Measurements from ENCODE around the gene DHRS7. TPM values are rescaled to one million over a fixed set of nuclear protein-coding genes. Genes with fewer than 3 reads are reported as not detected.

The DHRS7 gene
- total and polyA plus RNA-seq, 10 of the 15 experiments (the other 5 are each of a cell fraction or from before 2014, with no cell fraction given) = 55.0 to 99.8 (median 62.2) TPM

- TF ChIP-seq ZBTB11 (CRISPR knock-in tag; IDR thresholded peaks at IDR 0.05) (no peak), WRNIP1 (IDR thresholded peaks at IDR 0.05; ENCODE audit: borderline replicate concordance, low read depth, low read length) (no peak), MTA2 (IDR thresholded peaks at IDR 0.05; ENCODE audit: low read depth) (peak; percentile 84), CEBPB (IDR thresholded peaks at IDR 0.05; ENCODE audit: borderline replicate concordance in 1 of 2, low read depth in 2 of 2, low read length in 2 of 2) (no peak), USF2 (IDR thresholded peaks at IDR 0.05; ENCODE audit: borderline replicate concordance, low read depth, low read length) (no peak), CHD2 (IDR thresholded peaks at IDR 0.05; ENCODE audit: borderline replicate concordance, low read depth, low read length) (peak; percentile 43; the same call in 1 of the 2 replicates), JUND (IDR thresholded peaks at IDR 0.05; ENCODE audit: low read depth, low read length) (peak; percentile 95), EGR1 (IDR thresholded peaks at IDR 0.05; ENCODE audit: borderline replicate concordance in 1 of 2, low read depth in 2 of 2, low read length in 2 of 2) (no peak), RELB (IDR thresholded peaks at IDR 0.05; ENCODE audit: low read depth) (peak; percentile 94), PRDM15 (CRISPR knock-in tag; IDR thresholded peaks at IDR 0.05) (no peak), TAF1 (IDR thresholded peaks at IDR 0.05; ENCODE audit: borderline replicate concordance, low read depth, low read length) (no peak), ZNF24 (IDR thresholded peaks at IDR 0.05) (no peak), GABPA (IDR thresholded peaks at IDR 0.05; ENCODE audit: low read depth) (no peak), TBL1XR1 (IDR thresholded peaks at IDR 0.05; ENCODE audit: low read depth, low read length) (peak; percentile 84), FOS (IDR thresholded peaks at IDR 0.05; ENCODE audit: borderline replicate concordance, extremely low read depth, insufficient read length) (no peak), RBBP5 (conservative IDR thresholded peaks at IDR 0.05) (no peak), IKZF2 (IDR thresholded peaks at IDR 0.05) (peak; percentile 39 to 69; a peak in 2 of 4 replicates), POU2F2 (IDR thresholded peaks at IDR 0.05; ENCODE audit: borderline replicate concordance, low read depth, low read length) (peak; percentile 99), MAX (IDR thresholded peaks at IDR 0.05; ENCODE audit: low read depth, low read length) (no peak)
These were observed 47.5 kb upstream of the DHRS7 start (continued) for GRCh38 chr14:60212503-60213371.

Data from GM12878 (cell line).